ENCODE results near the gene USP48. TPM values are rescaled to one million over a fixed set of nuclear protein-coding genes. Genes with fewer than 3 reads are reported as not detected.

Gene USP48
- total and polyA plus RNA-seq, 2 of the 4 experiments (the other 2 are of a cell fraction) = 24.7 to 25.0 TPM

DNA sequence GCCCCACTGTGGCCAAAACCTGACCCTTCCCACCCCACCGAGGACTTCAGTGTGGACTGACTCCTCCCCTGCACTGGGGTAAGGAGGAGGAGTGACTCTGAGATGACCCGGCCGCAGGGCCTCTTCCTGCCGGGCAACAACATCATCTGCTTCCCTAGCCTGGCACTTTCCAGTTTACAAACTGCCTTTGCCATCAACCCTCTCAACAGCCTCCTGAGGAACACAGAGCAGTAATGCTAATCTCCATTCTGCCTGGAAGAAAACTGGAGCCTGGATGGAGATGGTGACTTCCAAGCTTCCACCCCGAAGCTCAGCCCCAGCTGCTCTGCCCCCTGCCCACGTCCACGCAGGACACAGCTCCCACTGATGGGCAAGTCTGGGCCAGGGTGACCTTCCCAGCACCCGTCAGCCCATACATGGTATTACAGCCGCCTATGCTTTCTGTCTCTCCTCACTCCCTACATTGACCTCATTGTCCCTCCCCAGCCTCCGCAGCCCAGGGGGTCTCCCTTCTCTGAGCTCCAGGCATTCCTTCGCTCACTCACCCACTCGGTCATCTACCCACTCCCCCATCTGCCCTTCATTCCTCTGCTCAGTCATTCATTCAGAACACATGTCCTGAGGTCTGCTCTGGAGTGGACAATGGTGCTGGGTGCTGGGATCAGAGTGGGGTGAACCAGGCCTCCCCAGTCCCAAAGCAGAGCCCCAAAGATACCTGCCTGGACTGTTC, 148.0 kb downstream of the USP48 start:
- intact Hi-C loops (cut with micrococcal nuclease) (no loop called here), dilution Hi-C loops (cut with HindIII; ENCODE audit: low sequenced_read_pairs, unreplicated experiment) (no loop called here), in situ Hi-C loops (cut with MboI; ENCODE audit: low sequenced_read_pairs) (no loop called here)
- no TSS peak for BruUV-seq (replicated peaks)
- Histone ChIP-seq H3K4me3 (ENCODE audit: insufficient read depth, low read depth, low read length) (no peak overlapping the region), H2BK20ac (ENCODE audit: low read depth, low read length) (no peak overlapping the region), H3K9me1 (ENCODE audit: insufficient read depth, low read length) (peaks cover 8% of the 10 kb centered on the region; the same call in 1 of the 2 replicates), H4K5ac (ENCODE audit: low read depth, low read length) (no peak overlapping the region), H2BK15ac (ENCODE audit: low read depth, low read length) (no peak overlapping the region), H3K56ac (ENCODE audit: extremely low read depth, insufficient read depth, low read length) (no peak overlapping the region), H3K36me3 (ENCODE audit: control insufficient read depth, insufficient read depth, low read length) (no peaks in the 10 kb centered on the region), H4K91ac (ENCODE audit: insufficient read depth, low read depth, low read length) (no peak overlapping the region), H4K20me1 (ENCODE audit: insufficient read depth, low read length) (peaks cover 5% of the 10 kb centered on the region; the same call in 1 of the 2 replicates), H3K4ac (ENCODE audit: low read depth, low read length) (no peak overlapping the region), H2BK120ac (ENCODE audit: low read depth, low read length) (no peak overlapping the region), H2AFZ (replicated peaks; ENCODE audit: low read length, poor library complexity) (no peak overlapping the region), H2BK5ac (ENCODE audit: low read depth, low read length, poor library complexity, severe bottlenecking) (no peak overlapping the region), H3K23ac (ENCODE audit: low read depth, low read length) (no peak overlapping the region), H3K9ac (ENCODE audit: low read depth, low read length) (no peak overlapping the region), H3K9me3 (ENCODE audit: control insufficient read depth, insufficient read depth, low read length) (no peaks in the 10 kb centered on the region), H3K14ac (replicated peaks; ENCODE audit: low read depth, low read length) (no peak overlapping the region), H2AK5ac (ENCODE audit: low read depth, low read length) (no peak overlapping the region), H3K27me3 (ENCODE audit: control insufficient read depth, insufficient read depth, low read length) (peaks cover 52% of the 10 kb centered on the region), H3K27ac (ENCODE audit: insufficient read depth, low read length) (no peak overlapping the region), H3K4me2 (ENCODE audit: low read depth, low read length) (no peak overlapping the region), H2AK9ac (replicated peaks; ENCODE audit: low read depth, low read length, poor library complexity) (no peak overlapping the region), H3K4me1 (ENCODE audit: control insufficient read depth, insufficient read depth, low read length) (peaks cover 8% of the 10 kb centered on the region; the same call in 1 of the 2 replicates), H3K18ac (ENCODE audit: low read depth, low read length) (no peak overlapping the region), H4K8ac (ENCODE audit: low read depth in 2 of 2, low read length in 2 of 2) (no peak overlapping the region), H3K79me1 (ENCODE audit: low read depth in 1 of 2, low read length in 2 of 2) (no peaks in the 10 kb centered on the region)
- ATAC-seq (ENCODE audit: low read depth) (no peak), DNase-seq (no peak)
- 67% methylated on average over 2 of the region's 12 CpGs; no CpG with 5 or more reads in 1 of the 2 experiments for WGBS, 2 experiments (ENCODE audit: extremely low coverage in 2 of 2, insufficient read length in 1 of 2)
- ChIA-PET POLR2A (ENCODE audit: unreplicated experiment) (no interaction called here), CTCF (no interaction called here)
- TF ChIP-seq, protein P1, sequence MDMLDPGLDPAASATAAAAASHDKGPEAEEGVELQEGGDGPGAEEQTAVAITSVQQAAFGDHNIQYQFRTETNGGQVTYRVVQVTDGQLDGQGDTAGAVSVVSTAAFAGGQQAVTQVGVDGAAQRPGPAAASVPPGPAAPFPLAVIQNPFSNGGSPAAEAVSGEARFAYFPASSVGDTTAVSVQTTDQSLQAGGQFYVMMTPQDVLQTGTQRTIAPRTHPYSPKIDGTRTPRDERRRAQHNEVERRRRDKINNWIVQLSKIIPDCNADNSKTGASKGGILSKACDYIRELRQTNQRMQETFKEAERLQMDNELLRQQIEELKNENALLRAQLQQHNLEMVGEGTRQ (IDR thresholded peaks at IDR 0.05; ENCODE audit: low read depth, low read length) = no peak
- TF ChIP-seq NFE2L2 (IDR thresholded peaks at IDR 0.05; ENCODE audit: low read depth, low read length) (no peak), MAZ (IDR thresholded peaks at IDR 0.05; ENCODE audit: borderline replicate concordance, low read depth, low read length) (no peak), MAFK (IDR thresholded peaks at IDR 0.05; ENCODE audit: low read depth, low read length) (no peak), RFX5 (IDR thresholded peaks at IDR 0.05; ENCODE audit: low read depth, low read length) (no peak)
- TF ChIP-seq, protein P2, sequence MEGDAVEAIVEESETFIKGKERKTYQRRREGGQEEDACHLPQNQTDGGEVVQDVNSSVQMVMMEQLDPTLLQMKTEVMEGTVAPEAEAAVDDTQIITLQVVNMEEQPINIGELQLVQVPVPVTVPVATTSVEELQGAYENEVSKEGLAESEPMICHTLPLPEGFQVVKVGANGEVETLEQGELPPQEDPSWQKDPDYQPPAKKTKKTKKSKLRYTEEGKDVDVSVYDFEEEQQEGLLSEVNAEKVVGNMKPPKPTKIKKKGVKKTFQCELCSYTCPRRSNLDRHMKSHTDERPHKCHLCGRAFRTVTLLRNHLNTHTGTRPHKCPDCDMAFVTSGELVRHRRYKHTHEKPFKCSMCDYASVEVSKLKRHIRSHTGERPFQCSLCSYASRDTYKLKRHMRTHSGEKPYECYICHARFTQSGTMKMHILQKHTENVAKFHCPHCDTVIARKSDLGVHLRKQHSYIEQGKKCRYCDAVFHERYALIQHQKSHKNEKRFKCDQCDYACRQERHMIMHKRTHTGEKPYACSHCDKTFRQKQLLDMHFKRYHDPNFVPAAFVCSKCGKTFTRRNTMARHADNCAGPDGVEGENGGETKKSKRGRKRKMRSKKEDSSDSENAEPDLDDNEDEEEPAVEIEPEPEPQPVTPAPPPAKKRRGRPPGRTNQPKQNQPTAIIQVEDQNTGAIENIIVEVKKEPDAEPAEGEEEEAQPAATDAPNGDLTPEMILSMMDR (conservative IDR thresholded peaks at IDR 0.05; ENCODE audit: low read depth, low read length) = no peak

Measured in IMR-90 (cell line).